Measurements from ENCODE around the gene SLC35B1.
A peak's percentile ranks its signal among the peaks of the same experiment; 100 is the strongest.
"Not testable (repeated sequence)": the region's sequence is repeated elsewhere in the genome, so short reads cannot be mapped to it uniquely, and the experiment has no call there.

Gene SLC35B1

GRCh38 chr17:49734515-49735490 lies 27.0 kb upstream of the SLC35B1 start:
- no peak for DNase-seq (ENCODE audit: low read depth in 2 of 2)

DNA sequence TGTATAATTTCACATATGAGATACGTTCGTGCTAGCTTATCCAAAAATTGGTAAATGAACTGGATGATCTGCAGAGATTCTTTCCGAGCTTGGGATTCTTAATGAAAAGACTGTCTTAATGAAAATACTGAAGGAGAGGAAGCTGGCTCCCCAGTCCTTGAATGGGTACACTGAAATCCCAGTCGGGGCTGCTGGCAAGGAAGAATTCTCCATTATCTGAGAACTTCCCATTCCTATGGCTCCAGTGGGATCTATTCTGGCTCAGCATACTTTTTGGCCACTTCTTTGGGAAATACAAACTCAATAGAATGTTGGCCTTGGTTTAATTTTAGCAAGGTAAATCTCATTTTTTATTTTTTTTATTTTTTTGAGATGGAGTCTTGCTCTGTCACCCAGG lies 23.7 kb upstream of the SLC35B1 start:
- DNase-seq (ENCODE audit: low read depth in 2 of 2), result no peak

- DNase-seq (ENCODE audit: low read depth in 2 of 2), result no peak
Observed at GRCh38 chr17:49730785-49731434, 23.1 kb upstream of the SLC35B1 start.

DNA sequence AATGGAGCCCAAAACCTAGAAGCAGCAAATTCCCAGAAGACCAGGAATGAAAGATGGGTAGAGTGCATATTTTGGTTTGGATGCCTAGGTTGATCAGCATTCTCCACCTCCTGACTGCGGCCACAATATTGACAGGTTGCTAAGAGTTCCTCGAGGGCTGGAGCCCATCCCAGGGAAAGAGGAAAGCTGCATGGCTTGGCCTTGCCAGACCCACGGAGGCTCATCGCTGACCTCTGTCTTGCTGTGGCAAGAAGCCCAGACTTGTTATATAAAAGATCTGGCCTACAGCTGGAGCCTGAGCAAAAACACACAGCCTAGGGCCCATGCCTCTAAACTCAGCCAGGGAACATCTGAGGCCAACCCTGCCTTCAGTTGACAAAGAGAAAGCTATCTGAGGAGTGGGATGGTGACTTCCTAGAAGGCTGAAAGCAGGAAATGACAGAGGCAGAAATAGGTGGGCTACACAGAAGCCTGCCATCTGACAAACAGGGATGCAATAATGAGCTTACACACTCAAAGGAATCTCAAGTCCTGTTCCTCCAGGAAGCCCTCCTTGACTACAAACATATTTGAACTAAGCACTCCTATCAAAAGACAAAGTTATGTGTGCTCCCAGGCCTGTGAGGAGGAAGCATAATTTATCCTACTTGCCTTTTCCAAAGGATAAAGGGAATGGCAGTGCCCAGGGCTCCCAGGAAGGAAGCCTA lies 22.5 kb upstream of the SLC35B1 start:
- DNase-seq (ENCODE audit: low read depth in 2 of 2), result peak in 1 of 2 experiments; percentile 3

DNA sequence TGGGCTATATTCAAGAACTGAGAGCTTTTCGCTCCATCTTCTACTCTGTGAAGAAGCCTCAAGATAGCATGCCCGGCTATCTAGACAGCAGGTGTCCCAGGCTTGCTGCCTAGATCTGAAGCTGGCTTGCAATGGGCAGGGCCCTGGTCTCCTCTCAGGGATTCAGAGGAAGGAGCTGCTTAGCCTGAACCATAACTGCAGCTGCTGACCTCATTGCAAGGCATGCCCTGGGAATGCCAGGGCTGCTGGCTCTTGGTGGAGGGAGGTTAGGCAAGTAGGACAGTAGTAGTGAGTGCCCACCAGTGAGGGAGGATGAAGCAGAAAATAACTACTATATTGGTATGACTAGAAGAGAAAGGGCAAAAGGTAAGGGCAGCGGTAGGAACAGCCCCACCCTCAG lies 21.3 kb upstream of the SLC35B1 start:
- no peak for DNase-seq (ENCODE audit: low read depth in 2 of 2)

- DNase-seq (ENCODE audit: low read depth in 2 of 2), result no peak
Observed at GRCh38 chr17:49728425-49728824, 20.7 kb upstream of the SLC35B1 start.

DNA sequence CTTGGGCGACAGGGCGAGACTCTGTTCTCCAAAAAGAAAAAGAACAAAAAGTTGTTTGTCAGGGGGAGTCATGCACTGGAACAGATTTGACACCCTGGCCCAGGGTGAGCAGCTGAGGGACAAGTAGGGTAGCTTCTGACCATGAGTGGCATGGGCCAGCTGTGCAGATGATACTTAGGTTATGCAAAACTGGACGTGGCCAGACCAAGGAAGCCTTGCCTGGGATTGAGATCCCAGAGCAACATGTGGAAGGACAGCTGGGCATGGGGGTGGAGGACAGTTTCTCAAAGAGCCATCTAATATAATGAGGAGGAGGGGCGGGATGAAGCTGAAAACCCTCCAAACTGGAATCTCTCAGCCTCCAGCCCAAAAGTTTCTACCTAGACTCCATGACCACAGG lies 19.6 kb upstream of the SLC35B1 start:
- no peak for DNase-seq (ENCODE audit: low read depth in 2 of 2)

DNA sequence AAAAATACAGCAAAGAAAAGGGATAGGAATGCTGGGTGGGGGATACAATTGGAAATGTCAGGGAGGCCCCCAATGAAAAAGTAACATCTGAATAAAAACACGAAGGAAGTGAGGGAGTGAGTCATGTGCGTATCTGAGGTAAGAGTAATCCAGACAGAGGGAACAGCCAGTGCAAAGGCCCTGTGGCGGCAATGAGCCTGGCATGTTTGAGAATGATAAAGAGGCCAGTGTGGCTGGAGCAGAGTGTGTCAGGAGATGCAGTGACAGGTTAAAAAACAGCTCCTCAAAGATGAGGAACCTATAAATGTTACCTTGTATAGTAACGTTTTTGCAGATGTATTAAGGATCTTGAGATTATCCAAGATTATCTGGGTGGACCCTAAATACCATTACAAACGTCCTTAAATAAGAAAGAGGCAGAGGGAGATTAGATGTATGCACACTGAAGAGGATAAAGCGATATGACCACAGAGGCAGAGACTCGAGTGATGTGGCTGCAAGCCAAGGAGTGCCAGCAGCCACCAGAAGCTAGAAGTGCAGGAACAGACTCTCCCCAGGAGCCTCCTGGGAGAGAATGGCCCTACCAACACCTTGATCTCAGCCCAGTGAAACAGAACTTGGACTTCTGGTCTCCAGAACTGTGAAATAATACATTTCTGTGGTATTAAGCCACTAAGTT lies 17.8 kb upstream of the SLC35B1 start:
- DNase-seq (ENCODE audit: low read depth in 2 of 2), result no peak

DNA sequence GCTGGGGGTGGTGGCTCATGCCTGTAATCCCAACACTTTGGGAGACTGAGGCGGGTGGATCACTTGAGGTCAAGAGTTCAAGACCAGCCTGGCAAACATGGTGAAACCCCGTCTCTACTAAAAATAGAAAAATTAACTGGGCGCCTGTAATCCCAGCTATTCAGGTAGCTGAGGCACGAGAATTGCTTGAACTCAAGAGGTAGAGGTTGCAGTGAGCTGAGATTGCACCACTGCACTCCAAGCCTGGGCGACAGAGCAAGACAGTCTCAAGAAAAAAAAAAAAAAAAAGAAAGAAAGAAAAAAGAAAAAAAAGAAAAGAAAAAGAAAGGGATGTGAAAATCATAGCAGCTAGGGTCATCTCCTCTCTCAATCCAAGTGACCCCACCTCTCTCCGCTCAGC lies 16.8 kb upstream of the SLC35B1 start:
- not testable (repeated sequence) for DNase-seq (ENCODE audit: low read depth in 2 of 2)

- no peak for DNase-seq (ENCODE audit: low read depth in 2 of 2)
Observed at GRCh38 chr17:49723423-49723822, 15.7 kb upstream of the SLC35B1 start.

DNA sequence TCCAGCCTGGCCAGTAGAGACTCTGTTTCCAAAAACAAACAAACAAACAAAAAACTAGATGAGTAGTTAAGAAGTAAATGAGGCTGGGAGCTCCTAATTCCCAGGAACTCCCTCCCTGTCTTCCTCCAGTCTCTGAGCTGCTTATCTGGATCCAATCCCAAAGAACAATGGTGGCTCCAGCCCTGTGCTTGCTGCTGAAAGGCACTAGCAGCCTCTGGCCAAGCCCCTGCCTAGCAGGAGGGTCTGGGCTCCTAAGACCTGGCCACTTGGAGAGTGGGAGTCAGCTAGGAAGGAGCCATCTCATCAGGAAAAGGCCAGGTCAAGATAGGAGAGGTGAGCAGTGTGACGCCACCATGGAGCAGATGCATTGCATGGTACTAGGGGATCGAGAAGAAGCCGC lies 14.3 kb upstream of the SLC35B1 start:
- DNase-seq (ENCODE audit: low read depth in 2 of 2), result no peak

- DNase-seq (ENCODE audit: low read depth in 2 of 2), result no peak
Observed at GRCh38 chr17:49717371-49717861, 9.7 kb upstream of the SLC35B1 start.

GRCh38 chr17:49716668-49717364 lies 9.1 kb upstream of the SLC35B1 start:
- no peak for DNase-seq (ENCODE audit: low read depth in 2 of 2)

DNA sequence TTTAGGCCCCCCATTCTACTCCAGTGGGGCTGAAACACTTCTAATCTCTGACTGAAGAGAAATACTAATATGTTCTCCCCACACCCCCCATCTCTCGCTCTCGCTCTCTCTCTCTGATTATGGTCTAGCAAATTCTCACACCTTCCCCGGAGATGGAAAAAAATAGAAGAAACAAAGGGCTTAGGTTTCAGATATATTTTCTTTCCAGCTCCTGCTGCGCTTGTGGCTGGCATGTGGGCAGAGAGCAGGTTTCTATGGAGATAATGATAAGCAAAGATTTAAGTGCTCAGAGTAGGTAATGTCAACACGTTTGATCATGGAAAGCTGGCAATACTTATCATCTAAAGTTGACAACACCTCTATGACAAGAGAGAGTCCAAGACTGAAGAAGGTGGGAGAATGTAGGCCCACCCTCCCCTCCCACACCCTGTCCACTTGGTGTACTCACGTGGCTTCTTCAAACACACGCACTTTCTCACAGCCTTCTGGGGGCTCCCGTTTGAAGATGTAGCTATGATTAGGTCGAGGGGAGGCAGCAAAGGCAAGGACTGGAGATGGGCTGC lies 8.0 kb upstream of the SLC35B1 start:
- no peak for DNase-seq (ENCODE audit: low read depth in 2 of 2)

DNA sequence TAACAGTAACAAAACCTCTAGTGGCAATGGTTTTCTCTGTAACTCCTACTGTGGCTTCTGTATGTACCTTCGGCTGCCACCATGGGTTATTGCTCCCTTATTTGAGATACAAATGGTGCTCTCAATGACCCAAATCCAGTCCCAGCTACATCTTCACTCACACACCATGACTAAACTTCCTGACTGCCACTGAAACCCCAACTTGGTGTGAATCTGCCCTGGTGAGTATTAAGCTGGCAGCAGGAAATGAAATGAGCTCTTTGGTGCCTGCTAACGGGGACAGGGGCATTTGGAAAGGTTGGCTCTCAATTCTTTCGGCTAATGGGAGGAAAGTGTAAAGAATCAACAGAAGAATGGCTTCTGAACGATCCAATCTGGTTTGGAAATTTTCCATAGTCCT lies 7.5 kb upstream of the SLC35B1 start:
- no peak for DNase-seq (ENCODE audit: low read depth in 2 of 2)

- no peak for DNase-seq (ENCODE audit: low read depth in 2 of 2)
Observed at GRCh38 chr17:49708515-49709183, 885 bp upstream of the SLC35B1 start.

DNA sequence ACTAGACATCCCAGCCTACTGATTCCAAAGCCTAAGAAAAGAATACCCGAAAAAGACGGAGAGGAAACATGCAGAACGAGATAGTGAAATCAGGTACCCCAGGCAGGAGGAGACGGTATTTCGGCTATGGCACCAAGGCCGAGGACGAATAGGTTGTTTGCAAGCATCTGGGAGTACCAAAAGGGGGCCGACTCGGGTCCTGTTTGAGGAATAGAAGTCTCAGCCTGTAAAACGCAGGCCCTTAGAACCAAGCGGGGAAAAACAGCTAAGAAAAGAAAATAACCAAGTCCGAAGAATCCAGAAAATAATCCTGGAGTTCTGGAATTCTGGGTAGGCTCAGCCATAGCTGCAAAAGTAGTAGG lies 537 bp downstream of the SLC35B1 start:
- DNase-seq (ENCODE audit: low read depth in 2 of 2), result no peak

- no peak for DNase-seq (ENCODE audit: low read depth in 2 of 2)
Observed at GRCh38 chr17:49705254-49705653, 2.5 kb downstream of the SLC35B1 start.

DNA sequence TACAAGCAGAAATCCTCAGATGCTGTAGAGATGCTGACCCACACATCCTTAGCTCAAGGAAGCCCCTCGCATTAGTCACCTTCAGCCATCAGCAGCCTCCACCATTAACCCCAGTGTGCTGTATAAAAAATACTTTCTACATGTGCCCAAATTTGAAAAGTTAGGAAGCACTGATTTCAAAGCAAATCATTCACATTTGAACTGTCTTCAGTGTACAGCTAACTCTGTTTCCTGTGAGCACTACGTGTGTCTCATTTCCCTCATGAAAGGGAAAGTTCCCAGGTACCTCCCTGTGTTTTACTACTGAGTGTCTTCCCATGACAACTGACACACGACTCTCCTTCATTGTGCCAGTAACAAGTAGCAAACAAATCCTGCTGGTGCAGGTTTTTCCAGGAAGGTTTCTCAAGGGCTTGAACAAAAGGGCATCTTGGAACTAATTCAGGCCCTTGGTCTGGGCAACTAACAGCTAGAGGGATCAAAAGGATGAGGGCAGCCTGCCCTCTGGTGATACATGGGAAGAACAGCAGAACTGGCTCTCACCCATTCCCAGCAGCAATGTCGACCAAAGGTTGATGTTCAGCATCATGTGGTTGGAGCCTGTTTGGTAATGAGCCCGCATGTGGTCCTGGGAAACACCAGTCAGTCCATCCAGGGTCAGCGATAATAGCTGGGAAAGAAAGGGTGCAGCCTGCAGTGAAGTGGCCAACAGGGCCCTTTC lies 4.0 kb downstream of the SLC35B1 start:
- DNase-seq (ENCODE audit: low read depth in 2 of 2), result no peak

DNA sequence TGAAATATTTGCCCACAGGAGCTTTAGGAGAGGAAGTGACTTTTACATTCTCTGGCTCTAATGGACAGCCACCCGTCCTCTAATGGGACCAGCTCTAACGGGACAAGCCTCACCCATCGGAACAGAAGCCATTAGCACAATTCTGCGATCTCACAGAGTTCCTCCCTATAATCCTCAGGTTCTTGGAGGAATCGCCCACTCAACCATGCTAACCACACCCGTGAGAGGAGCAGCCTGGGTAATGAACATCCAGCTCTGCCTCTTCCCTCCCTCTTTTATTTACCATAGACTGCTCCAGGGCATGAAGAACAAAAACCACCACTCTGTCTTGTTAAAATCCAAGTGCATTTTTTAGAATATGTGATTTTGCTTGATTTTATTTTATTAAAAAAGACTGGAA lies 6.8 kb downstream of the SLC35B1 start:
- no peak for DNase-seq (ENCODE audit: low read depth in 2 of 2)

All from fibroblast of skin of left quadriceps (primary cell).